Neural progenitor cell (in vitro differentiated cells): ENCODE data around the gene CDK17.

ENCODE experiments used
- EZH2 ChIP-seq: fragments of 200-600 bp; sonication (generic); IDR thresholded peaks from 2 replicates; pipeline ENCODE4 v1.6.1; 2017; ENCODE audit warnings: antibody characterized with exemption, mild to moderate bottlenecking, moderate library complexity
- TF ChIP-seq, protein P1 (sequence below): fragments of 200-600 bp; sonication (generic); IDR thresholded peaks from 2 replicates; pipeline ENCODE4 v1.5.1; 2017; ENCODE audit warnings: antibody characterized with exemption, mild to moderate bottlenecking

DNA sequence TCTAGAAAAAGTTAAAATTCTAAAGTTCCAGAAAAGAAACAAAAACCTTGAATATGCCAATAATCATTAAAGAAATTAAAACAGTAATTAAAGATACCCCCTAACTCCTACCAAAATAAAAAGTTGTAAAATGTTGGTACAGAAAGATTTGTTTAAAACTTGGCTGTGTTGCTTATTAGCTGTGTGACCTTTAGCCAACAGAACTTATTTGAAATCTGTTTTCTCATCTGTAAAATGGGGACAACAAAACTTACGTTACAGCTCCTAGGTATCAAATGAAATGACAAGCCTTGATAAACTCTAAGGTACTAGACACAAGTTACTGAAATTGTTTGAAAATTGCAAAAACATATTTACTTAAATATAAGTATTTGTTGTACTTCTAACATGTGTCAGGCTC, 134.4 kb downstream of the CDK17 start:
- TF ChIP-seq, protein P1, sequence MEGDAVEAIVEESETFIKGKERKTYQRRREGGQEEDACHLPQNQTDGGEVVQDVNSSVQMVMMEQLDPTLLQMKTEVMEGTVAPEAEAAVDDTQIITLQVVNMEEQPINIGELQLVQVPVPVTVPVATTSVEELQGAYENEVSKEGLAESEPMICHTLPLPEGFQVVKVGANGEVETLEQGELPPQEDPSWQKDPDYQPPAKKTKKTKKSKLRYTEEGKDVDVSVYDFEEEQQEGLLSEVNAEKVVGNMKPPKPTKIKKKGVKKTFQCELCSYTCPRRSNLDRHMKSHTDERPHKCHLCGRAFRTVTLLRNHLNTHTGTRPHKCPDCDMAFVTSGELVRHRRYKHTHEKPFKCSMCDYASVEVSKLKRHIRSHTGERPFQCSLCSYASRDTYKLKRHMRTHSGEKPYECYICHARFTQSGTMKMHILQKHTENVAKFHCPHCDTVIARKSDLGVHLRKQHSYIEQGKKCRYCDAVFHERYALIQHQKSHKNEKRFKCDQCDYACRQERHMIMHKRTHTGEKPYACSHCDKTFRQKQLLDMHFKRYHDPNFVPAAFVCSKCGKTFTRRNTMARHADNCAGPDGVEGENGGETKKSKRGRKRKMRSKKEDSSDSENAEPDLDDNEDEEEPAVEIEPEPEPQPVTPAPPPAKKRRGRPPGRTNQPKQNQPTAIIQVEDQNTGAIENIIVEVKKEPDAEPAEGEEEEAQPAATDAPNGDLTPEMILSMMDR, result no peak
- TF ChIP-seq EZH2, result no peak
